Endothelial cell of umbilical vein (primary cell): ENCODE data around the gene JADE1. TPM values are rescaled to one million over a fixed set of nuclear protein-coding genes. Genes with fewer than 3 reads are reported as not detected.

Source experiments
- BruUV-seq: library from RNA; stranded (reverse); fragments of 400-500 nt; replicated peaks from 2 replicates; lab custom pipeline; 2021; lab: Mats Ljungman, UMichigan
- CTCF ChIA-PET: fragments of 300-600, 350-600 bp; sonication (Branson Sonifier 250); formaldehyde crosslinking; loops from one replicate; lab custom pipeline; 2021; ENCODE audit warnings: antibody characterized with exemption, inconsistent platforms; lab: Charles Lee
- POLR2A ChIA-PET: fragments of 300-600, 350-600 bp; sonication (Branson Sonifier 250); formaldehyde crosslinking; loops from one replicate; lab custom pipeline; 2021; ENCODE audit warnings: antibody characterized with exemption, inconsistent platforms; lab: Charles Lee
- DNase-seq: peaks from one replicate; pipeline ENCODE4 v3.0.0-alpha.2; 2011; ENCODE audit warnings: low read depth, low spot score
- FAIRE-seq: peaks from 2 replicates; lab custom pipeline; 2011; peaks lifted over from hg19 to GRCh38; lab: Jason Lieb, UNC
- H2AFZ ChIP-seq: 2 replicates; pipeline ENCODE4 v1.6.0; 2012; ENCODE audit warnings: low read depth, low read length, control low read depth, inconsistent platforms
- H3K27ac ChIP-seq: 2 replicates; pipeline ENCODE4 v1.5.1; 2011; ENCODE audit warnings: low read depth, mild to moderate bottlenecking, control low read depth, low read length, moderate library complexity; ENCODE audit not compliant: insufficient read depth
- H3K27me3 ChIP-seq, 2 experiments: 2 replicates each; pipeline versions ENCODE4 v1.6.0 to v1.6.1; 2011; ENCODE audit warnings: low read length in 2 of 2, mixed read lengths in 1 of 2; ENCODE audit not compliant: control insufficient read depth in 2 of 2, insufficient read depth in 2 of 2
- H3K36me3 ChIP-seq, 2 experiments: 2 replicates in 1 of 2; 3 replicates in 1 of 2; pipeline ENCODE4 v1.5.1; 2011; ENCODE audit warnings: low read length in 2 of 2, mild to moderate bottlenecking in 1 of 2, moderate library complexity in 1 of 2; ENCODE audit not compliant: control insufficient read depth in 2 of 2, insufficient read depth in 2 of 2; ENCODE audit errors: extremely low read depth in 1 of 2
- H3K4me1 ChIP-seq: 3 replicates; pipeline ENCODE4 v1.5.1; 2011; ENCODE audit warnings: mild to moderate bottlenecking, low read length; ENCODE audit not compliant: control insufficient read depth, insufficient read depth; ENCODE audit errors: extremely low read depth
- H3K4me2 ChIP-seq: 2 replicates; pipeline ENCODE4 v1.6.1; 2011; ENCODE audit warnings: low read length, control low read depth, mixed read lengths; ENCODE audit not compliant: insufficient read depth
- H3K4me3 ChIP-seq, 3 experiments: fragments of 200-600 bp in 1 of 3; sonication (generic), shearing (Covaris generic) in 1 of 3; replicated peaks in 1 of 3; 2 replicates each; pipeline ENCODE4 v1.5.1; 2011 to 2016; ENCODE audit warnings: control low read depth in 3 of 3, low read length in 3 of 3, mild to moderate bottlenecking in 2 of 3, inconsistent platforms in 1 of 3, low read depth in 1 of 3, moderate library complexity in 1 of 3; ENCODE audit not compliant: insufficient read depth in 1 of 3
- H3K79me2 ChIP-seq: 2 replicates; pipeline ENCODE4 v1.6.0; 2012; ENCODE audit warnings: low read length, inconsistent platforms; ENCODE audit not compliant: control insufficient read depth, insufficient read depth
- H3K9ac ChIP-seq: replicated peaks from 2 replicates; pipeline ENCODE3; 2011; ENCODE audit warnings: low read length, control low read depth; ENCODE audit not compliant: insufficient read depth; ENCODE audit errors: extremely low read depth
- H3K9me1 ChIP-seq: replicated peaks from 3 replicates; pipeline ENCODE4 v1.6.0; 2011; ENCODE audit warnings: mild to moderate bottlenecking, low read length; ENCODE audit not compliant: control insufficient read depth, insufficient read depth; ENCODE audit errors: extremely low read depth
- H3K9me3 ChIP-seq: replicated peaks from 2 replicates; pipeline ENCODE4 v1.5.1; 2012; ENCODE audit warnings: low read length, inconsistent platforms; ENCODE audit not compliant: control insufficient read depth, insufficient read depth
- H4K20me1 ChIP-seq: replicated peaks from 2 replicates; pipeline ENCODE3; 2011; ENCODE audit warnings: mild to moderate bottlenecking, low read length; ENCODE audit not compliant: control insufficient read depth, insufficient read depth; ENCODE audit errors: extremely low read depth
- EZH2 ChIP-seq: IDR thresholded peaks from 2 replicates; pipeline ENCODE4 v1.6.1; 2012; ENCODE audit warnings: borderline replicate concordance, low read depth, mild to moderate bottlenecking, moderate library complexity, low read length, inconsistent platforms; ENCODE audit not compliant: severe bottlenecking
- JUN ChIP-seq: IDR thresholded peaks from 2 replicates; pipeline ENCODE4 v1.6.1; 2011; ENCODE audit warnings: borderline replicate concordance, low read depth; ENCODE audit not compliant: insufficient read length, insufficient read depth
- MAX ChIP-seq: IDR thresholded peaks from 2 replicates; pipeline ENCODE4 v1.6.1; 2011; ENCODE audit not compliant: insufficient read depth, insufficient read length
- POLR2A ChIP-seq: IDR thresholded peaks from 2 replicates; pipeline ENCODE4 v1.6.1; 2012; ENCODE audit warnings: low read depth, mild to moderate bottlenecking, control low read depth, low read length
- dilution Hi-C: fragments of 300-500 bp; cut with MboI; formaldehyde crosslinking; loops from one replicate; pipeline ENCODE4 v1.15.0; 2019; ENCODE audit warnings: low sequenced_read_pairs; ENCODE audit not compliant: extremely low pct_ligation_motif_present
- intact Hi-C: fragments of 100-400 bp; cut with micrococcal nuclease; formaldehyde crosslinking; loops from one replicate; pipeline ENCODE4 v1.10.0; 2022
- polyA plus RNA-seq, 4 experiments: library from polyadenylated mRNA; depleted of rRNA in 3 of 4; stranded (reverse) in 3 of 4; unstranded in 1 of 4; fragments of >200 nt; gene quantifications; 2 replicates each; pipeline versions ENCODE4 v1.2.1 to v1.2.3, GENCODE V29; 2011 to 2012; ENCODE audit warnings: missing spikeins in 1 of 4
- total RNA-seq: library from RNA; stranded (reverse); gene quantifications from 2 replicates; pipeline ENCODE4 v1.2.3, GENCODE V29; 2021

The JADE1 gene
- total and polyA plus RNA-seq, 2 donors (not counting 3 experiments of a cell fraction or from before 2014, with no cell fraction given): 13.6 to 45.6 TPM

- Histone ChIP-seq H3K4me3 (no peak overlapping the region), H3K9me1 (no peaks in the 10 kb centered on the region), H3K79me2 (peaks cover 72% of the 10 kb centered on the region), H3K9me3 (no peaks in the 10 kb centered on the region), H2AFZ (no peak overlapping the region), H3K4me1 (peaks cover 7% of the 10 kb centered on the region), H3K4me2 (no peak overlapping the region), H3K36me3 (peaks cover 0 to 4% of the 10 kb centered on the region in 2 experiments), H3K27me3 (no peaks in the 10 kb centered on the region), H3K27ac (no peak overlapping the region), H3K9ac (no peak overlapping the region), H4K20me1 (no peaks in the 10 kb centered on the region)
- BruUV-seq: no TSS peak
- no peak for FAIRE-seq
- TF ChIP-seq JUN (no peak), MAX (no peak), POLR2A (no peak)
- no peak for DNase-seq
- ChIA-PET CTCF (interaction anchor here (0.7 to 1.6 kb wide), 3 partner anchors 9 to 49 kb away, joined by 3 to 4 read pairs (median 3); no protein-coding TSS in a partner anchor), POLR2A (interaction anchor here (0.7 kb wide), 1 partner anchor 753 kb away, joined by 3 read pairs; the partner anchor contains the start of gene LARP1B)
- dilution Hi-C loops (no loop called here), intact Hi-C loops (loop anchor here (5.0 kb wide), 1 partner anchor 752 kb away; the partner anchor contains the start of gene LARP1B)
These were observed 4.5 kb downstream of the JADE1 start for GRCh38 chr4:128813965-128814364.

GRCh38 chr4:128818442-128818841 lies 8.9 kb downstream of the JADE1 start:
- H3K4me2 ChIP-seq: no peak overlapping the region
- TF ChIP-seq EZH2: no peak
- no peak for TF ChIP-seq MAX
- no peak overlapping the region for H3K27ac ChIP-seq
- H3K4me3 ChIP-seq: no peak overlapping the region
- FAIRE-seq (no peak), DNase-seq (no peak)
- no peaks in the 10 kb centered on the region for H3K27me3 ChIP-seq
- intact Hi-C loops: no loop called here
- H4K20me1 ChIP-seq: no peaks in the 10 kb centered on the region
- peaks cover 0 to 4% of the 10 kb centered on the region in 2 experiments for H3K36me3 ChIP-seq
- peaks cover 94% of the 10 kb centered on the region for H3K79me2 ChIP-seq
- BruUV-seq: no TSS peak
- peaks cover 9% of the 10 kb centered on the region for H3K4me1 ChIP-seq
- ChIA-PET CTCF (interaction anchor here (1.1 to 1.4 kb wide), 2 partner anchors 9 to 364 kb away, joined by 4 to 5 read pairs; no protein-coding TSS in a partner anchor), POLR2A (no interaction called here)
- dilution Hi-C loops: no loop called here
- H3K9ac ChIP-seq: no peak overlapping the region
- H3K9me1 ChIP-seq: no peaks in the 10 kb centered on the region
- H3K9me3 ChIP-seq: no peaks in the 10 kb centered on the region
- no peak overlapping the region for H2AFZ ChIP-seq
